ENCODE measurements around the gene OLAH.

- TF ChIP-seq CTCF (IDR thresholded peaks at IDR 0.05) (no peak), POLR2AphosphoS5 (IDR thresholded peaks at IDR 0.05; ENCODE audit: insufficient read depth in 1 of 2, low read depth in 1 of 2) (no peak)
Measured at GRCh38 chr10:15112657-15113056, 68.9 kb downstream of the OLAH start.
